Retina (tissue), 1 donor: ENCODE measurements around the gene GALK2.
"Not testable (repeated sequence)": the region's sequence is repeated elsewhere in the genome, so short reads cannot be mapped to it uniquely, and the experiment has no call there.

Experiments used
- DNase-seq: peaks from one replicate; pipeline ENCODE4 v3.0.0-alpha.2; 2016

The GALK2 gene

DNA sequence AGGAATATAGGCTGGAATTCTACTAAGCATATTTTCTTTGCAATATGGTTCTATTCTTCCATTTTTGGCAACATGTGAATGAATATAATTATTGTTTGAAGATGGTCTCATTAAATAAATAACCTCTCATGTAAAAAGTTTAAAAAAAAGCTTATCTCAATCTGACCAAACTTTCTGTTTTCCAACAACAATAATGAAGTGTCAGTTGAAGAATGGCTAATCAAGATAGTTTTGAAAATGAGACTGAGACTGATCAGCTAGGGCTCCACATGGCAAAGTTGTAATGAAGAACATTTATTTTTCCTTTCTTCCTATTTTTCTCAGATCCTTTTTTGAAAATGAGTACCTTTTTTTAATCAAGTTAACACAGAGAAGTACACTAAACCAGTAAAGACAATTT lies 117.4 kb downstream of the GALK2 start:
- DNase-seq = no peak

DNA sequence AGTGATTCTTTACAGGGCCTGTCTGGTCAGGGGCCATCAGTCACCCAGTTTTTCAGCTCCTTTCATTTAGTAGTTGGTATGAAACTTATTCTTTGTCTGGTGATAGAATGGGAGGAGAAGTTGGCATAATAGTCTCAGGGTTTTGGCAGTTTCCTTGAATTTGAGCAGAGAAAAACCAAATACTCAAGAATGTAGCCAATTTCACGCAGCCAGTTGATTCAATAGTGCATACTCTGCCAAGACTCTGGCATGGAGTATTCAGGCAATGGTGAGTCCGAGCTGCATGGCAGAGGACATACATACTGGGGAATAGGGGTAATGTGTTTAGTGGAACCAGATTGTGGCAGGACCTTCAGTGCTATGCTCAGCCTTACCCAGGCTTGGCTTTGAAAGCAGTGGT lies 118.3 kb downstream of the GALK2 start:
- DNase-seq = no peak

DNA sequence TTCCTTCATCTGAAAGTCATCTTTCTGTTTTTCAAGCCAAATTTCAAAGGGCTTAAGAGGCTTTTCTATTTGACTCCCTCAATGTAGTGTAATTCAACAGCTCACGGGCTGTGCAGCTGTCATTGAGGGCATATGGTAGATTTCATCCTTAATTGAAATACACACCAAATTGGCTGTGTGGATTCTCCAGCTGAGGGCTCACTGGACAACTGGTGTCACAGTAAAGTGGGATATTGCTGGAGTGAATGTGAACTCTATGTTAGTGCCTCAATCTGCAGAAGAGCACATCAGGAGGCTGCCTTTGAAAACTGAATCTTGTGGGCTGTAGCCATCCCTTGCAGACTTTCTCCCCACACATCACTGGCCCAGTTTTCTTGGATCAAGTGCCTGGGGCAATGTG lies 120.1 kb downstream of the GALK2 start:
- DNase-seq = no peak

DNA sequence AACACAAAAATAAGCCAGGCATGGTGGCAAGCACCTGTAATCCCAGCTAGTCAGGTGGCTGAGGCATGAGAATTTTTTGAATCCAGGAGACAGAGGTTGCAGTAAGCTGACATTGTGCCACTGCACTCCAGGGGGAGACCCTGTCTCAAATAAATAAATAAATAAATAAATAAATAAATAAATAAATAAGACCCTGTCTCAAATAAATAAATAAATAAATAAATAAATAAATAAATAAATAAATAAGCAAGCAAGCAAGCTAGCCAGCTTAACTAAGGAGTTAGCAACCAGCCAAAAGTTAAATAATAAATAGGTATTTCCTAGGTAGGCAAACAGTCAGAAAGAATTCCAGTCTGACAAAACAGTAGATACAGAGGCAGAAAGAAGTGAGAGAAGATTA lies 123.9 kb downstream of the GALK2 start:
- no peak for DNase-seq

DNA sequence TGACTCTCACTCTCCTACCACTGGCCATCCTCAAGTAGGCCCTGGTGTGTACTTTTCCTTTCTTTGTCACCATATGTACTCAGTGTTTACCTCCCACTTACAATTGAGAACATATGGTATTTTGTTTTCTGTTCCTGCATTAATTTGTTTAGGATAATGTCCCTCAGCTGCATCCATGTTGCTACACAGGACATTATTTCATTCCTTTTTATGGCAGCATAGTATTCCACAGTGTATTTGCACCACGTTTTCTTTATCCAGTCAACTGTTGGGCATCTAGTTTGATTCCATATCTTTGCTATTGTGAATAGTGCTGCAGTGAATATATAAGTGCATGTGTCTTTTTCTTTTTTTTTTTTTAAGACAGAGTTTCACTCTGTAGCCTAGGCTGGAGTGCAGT lies 126.2 kb downstream of the GALK2 start:
- no peak for DNase-seq

DNA sequence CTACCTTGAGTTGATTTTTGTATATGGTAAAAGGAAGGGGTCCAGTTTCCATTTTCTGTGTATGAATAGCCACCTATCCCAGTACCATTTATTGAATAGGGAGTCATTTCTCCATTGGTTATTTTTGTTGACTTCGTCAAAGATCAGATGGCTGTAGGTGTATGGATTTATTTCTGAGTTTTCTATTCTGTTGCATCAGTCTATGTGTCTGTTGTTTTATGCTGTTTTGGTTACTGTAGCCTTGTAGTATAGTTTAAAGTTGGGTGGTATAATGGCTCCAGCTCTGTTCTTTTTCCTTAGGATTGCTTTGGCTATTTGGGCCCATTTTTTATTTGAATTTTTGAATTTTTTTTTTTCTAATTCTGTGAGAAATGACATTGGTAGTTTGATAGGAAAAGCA lies 127.5 kb downstream of the GALK2 start:
- DNase-seq = no peak

DNA sequence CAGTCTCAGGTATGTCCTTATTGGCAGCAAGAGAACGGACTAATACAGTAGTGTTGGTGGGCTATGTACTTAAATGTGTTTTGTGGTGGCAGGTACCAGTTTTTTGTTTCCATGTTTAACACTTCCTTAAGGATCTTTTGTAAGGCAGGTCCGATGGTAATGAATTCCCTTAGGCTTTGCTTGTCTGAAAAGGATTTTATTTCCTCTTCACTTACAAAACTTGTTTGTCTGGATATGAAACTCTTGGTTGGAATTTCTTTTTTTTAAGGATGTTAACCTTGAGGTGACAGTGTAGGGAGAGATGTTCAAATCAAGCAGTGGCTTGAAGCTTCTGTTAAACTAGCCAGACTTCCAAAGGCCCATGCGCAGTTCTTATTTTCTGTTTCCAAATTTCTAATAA lies 130.8 kb downstream of the GALK2 start:
- DNase-seq = no peak

DNA sequence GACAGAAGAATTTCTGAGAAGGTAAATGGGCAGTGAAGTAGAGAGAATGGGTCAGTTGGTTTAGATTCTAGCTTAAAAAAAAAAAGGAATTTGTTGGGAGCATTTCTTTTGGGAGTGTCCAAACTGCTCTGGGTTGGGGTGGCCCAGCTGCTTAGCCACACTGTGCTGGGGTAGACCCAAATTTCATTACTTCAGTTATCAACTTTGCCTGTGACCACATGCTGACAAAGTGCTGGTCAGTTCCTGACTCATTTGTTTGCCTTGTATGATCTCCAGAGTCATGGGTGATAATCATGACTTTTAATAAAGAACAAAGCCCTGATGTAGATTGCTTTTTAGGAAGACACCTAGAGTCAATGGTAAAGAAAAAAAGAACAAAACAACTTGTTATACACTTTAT lies 131.5 kb downstream of the GALK2 start:
- DNase-seq = no peak

DNA sequence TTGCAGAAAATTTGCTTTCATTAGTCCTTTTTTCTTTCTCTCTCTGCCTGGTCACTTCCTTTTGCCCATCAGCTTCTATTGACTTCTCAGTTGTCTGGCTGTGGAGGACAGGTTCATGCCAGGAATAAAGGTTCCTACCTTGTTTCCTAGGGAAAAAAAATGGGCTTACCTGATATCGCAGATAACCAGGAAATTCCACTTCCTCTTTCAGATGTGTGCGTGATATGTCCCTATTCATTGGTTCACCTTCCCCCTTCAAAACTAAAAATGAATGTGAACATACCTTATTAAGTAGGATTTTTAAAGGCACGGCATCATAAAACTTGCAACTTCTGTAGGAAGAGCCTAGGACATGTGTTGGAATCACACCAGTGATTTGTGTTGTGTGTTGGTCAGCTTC lies 133.0 kb downstream of the GALK2 start:
- DNase-seq = no peak

DNA sequence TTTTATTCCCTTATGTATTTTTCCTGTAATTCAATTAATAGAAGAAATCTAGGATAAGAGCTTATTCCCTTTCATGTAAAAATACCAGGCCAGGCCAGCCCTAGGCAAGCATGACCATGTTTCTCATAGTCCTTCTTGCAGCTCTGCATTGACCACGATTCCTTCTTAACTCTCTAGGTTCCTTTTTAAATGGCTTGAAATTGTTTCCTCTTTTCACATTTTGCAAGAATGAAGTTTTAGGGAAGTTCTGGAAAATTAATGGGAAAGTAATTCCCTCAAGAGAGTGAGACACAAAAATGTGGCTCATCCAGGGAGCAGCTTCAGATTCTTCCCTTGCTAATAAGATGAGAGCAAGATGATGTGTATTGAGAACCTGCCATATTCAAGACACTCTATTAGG lies 136.5 kb downstream of the GALK2 start:
- DNase-seq = no peak

DNA sequence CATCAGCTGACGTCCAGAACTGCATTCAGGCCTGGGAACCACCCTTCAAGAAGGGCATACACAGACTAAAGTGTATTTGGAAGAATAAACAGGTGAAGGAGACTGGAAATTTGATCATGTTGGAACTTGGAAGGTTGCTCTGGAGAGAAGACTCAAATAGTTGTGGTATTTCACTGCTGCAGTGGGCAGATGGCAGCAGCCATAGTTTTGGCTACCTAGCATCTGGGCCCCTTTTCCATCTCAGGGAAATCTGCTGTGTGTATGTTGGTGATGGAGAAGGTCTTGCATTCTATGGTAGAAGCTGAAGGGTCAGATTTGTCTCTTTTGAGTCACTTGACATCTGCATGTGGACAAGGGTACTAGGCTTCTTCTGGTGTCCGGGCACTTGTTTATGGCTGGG lies 138.6 kb downstream of the GALK2 start:
- no peak for DNase-seq

DNA sequence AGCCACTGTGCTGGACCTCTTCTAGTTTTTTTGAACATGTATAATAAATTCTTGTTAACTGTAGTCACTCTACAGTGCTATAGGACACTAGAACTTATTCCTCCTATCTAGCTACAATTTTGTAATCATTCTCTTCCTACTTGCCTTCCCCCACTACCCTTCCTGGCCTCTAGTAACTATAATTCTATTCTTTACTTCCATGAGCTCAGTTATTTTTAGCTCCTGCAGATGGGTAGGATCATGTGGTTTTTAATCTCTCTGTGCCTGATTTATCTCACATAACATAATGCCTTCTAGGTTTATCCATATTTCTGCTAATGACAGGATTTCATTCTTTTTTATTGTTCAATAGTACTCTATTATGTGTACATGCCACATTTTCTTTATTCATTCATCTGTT lies 139.8 kb downstream of the GALK2 start:
- no peak for DNase-seq

DNA sequence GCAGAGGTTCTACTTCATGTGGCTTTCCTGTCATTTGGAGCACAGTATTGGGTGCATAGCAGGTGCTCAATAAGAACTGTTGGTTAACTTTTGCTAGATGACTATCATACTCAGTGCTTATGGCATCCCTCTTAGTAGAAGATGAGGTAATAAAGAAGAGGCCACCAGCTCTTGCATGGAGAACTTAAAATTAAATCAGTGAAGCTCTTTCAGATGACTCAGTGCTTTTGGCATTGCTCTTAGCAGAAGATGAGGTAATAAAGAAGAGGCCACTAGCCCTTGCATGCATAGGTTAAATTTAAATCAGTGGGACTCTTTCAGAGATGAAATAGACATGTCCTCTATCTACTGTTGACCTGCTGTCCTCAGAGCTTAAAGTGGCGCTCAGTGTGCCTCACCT lies 143.6 kb downstream of the GALK2 start:
- DNase-seq = no peak

DNA sequence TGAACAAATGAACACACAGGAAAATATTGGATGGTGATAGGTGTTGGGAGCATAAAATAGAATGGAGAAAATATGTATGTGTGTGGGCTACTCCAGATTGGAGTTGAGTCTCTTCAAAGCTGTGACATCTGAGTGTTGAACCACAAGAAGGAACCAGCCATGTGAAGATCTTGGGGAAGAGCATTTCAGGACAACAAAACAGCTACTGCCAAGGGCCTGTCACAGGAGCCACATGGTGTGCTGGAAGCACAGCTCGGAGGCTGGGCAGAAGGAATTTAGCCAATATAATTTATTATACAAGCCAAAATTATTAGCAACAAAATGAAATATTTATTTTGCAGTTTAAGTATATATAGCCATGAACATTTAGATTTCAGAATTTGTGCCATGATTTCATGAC lies 144.7 kb downstream of the GALK2 start:
- DNase-seq = no peak

DNA sequence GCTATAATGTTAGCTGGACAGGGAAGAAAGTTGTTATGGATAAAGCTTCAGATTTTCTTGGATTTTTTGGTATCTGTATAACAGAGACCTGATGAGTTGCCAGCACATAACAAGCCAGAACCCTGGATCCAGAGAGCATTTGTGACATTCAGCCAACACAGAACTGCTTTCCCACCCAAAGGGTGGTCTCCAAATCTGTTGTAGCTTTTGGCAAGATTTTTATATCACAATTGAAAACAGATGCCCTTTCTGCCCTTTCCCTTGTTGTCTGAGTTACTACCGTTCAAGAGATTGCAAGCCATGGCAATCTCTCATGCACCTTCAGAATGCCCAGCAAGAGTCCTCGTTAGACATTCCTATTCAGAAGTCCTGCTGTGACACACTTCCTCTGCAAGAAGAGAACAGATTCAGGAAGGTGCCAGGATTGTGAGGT lies 145.4 kb downstream of the GALK2 start:
- no peak for DNase-seq

DNA sequence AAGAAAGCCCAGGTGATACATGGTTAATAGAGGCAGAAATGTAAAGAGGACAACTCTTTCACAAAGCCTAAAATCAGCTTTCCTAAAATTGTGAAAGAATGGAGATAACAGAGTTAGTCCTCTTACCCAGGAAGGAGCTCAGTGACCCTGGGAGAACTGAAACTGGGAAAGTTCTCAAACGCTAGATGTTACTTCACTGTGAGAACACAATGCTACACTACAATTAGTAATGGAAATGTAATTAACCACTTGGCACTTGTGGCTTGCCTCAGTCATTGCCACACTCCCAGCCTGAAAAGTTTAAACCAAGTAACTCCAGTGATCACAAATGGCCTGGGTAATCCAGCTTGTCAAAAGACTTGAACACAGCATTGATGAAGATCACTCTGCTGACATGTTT lies 150.3 kb downstream of the GALK2 start:
- no peak for DNase-seq

DNA sequence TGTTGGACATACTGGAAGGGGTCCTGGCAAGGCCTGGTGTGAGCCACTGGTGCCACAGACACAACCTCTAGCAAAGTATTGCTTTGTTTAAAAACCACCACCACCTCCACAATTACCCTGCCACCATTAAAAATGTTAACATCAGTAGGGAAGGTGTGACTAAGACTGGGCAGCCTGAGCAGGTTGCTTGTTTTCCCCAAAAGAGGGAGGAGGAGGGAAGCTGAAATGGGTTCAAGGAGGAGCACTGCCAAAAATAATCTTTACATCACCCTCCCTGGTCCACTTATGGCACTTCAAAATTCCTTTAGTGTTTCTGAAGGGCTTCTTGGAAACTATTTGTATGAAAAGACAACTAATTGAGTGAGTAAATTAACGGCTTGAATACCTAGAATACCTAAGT lies 153.2 kb downstream of the GALK2 start:
- DNase-seq = no peak

DNA sequence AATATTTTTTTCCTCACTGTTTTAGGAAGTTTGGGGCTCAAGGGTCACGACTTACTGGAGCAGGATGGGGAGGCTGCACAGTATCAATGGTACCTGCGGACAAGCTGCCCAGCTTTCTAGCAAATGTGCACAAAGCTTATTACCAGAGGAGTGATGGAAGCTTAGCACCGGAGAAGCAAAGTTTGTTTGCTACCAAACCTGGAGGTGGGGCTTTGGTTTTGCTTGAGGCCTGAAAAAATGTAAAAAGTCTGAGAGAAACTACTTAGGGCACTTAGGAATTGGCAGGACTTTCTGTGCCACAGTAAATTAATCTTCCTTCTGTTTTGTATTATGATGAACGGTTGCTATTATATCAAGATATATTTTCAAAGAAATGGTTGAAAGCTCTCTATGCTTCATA lies 157.9 kb downstream of the GALK2 start:
- DNase-seq = no peak

DNA sequence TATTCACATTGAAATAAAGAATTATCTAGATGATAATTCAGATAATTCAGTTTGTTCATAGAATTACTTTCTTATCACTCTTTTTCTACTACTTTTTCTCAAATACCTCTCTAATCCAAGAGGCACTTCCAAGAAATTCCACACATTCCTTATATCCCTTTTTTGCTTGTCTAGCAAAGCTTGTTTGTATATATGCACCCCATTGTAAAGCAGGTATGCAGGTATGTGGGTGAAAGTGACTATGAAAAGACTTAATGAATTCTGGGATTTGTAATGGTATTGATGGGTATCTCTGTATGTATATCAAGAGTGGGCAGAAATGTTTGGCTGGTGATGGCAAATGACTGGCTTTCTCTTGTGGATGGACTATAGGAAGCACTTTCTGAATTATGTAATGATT lies 158.9 kb downstream of the GALK2 start:
- DNase-seq = no peak

DNA sequence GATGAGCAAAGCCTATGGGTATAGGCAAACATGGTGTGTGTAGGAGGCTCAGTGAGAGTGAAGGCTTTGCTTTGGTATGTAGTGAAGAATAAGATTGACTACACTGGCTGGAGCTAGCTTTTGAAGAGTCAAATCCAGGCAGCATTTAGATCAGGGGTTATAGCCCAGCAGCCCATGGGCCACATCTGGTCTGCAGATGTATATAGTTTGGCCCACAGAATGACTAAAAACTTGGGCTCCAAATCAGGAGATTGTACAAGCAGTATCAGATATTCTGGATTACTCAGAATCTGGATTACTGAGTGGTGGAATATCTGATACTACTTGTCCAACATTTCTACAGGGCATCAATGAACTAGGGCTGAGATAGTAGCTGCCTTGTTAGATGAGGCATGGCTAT lies 160.1 kb downstream of the GALK2 start:
- no peak for DNase-seq

DNA sequence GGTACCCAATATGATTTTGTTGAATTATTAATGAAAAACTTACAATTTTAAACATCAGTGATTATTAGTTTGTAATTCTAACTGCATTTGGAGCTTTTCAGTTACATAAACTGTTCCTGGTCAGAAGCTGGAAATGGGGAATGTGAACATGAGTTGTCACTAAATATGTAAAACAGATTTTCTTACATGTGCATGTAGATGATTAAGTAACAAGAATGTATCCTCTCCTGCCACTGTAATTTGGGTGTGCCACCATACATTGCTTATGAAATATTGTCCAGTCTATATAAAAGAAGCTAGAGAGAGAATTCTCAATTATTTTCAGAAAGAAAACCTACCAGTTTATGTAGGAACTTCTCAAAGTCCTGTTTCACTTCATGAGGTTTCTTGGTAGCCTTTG lies 161.4 kb downstream of the GALK2 start:
- no peak for DNase-seq

DNA sequence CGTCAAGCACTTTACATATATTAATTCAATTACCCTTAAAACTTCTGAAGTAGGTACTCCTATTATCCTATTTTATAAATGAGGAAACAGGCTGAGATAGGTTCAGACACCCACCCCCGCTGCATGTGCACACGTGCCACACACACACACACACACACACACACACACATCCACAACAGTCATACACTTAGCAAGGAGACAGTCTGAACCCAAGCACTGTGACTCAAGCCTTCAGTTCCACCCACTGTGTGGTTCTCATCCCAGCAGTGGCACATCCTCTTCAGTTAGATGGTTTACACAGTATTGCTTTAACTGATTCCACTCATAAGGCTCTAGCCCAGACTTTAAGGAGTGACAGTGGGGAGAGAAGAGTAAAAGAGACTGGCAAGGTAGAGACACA lies 161.9 kb downstream of the GALK2 start:
- DNase-seq = no peak

DNA sequence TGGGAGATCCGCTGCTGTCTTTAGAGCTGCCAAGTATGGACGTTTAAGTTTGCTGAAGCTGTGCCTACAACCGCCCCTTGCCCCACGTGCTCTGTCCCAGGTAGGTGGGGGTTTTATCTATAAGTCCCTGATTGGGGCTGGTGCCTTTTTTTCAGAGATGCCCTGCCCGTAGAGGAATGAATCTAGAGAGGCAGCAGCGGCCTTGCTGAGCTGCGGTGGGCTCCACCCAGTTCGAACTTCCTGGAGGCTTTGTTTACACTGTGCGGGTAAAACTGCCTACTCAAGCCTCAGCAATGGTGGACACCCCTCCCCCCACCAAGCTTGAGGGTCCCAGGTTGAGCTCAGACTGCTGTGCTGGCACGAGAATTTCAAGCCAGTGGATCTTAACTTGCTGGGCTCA lies 169.6 kb downstream of the GALK2 start:
- no peak for DNase-seq

DNA sequence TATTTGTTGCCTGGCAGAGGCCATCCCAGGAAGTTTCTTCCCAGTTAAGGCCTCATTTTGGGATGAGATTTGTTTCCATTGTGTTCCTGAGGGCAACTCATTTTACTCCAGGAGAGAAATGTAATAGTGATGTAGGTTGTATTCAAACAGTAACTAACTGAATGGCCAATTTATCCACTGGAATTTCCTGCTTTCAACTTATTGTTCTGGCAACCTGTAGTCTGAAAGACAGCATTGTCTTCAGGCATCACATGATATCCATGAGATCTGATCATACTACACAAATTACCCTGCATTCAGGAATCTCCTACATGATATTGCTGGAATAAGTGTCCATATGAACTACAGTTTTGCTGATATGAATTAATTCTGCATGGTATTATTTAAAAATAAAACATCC lies 173.5 kb downstream of the GALK2 start:
- DNase-seq = no peak

DNA sequence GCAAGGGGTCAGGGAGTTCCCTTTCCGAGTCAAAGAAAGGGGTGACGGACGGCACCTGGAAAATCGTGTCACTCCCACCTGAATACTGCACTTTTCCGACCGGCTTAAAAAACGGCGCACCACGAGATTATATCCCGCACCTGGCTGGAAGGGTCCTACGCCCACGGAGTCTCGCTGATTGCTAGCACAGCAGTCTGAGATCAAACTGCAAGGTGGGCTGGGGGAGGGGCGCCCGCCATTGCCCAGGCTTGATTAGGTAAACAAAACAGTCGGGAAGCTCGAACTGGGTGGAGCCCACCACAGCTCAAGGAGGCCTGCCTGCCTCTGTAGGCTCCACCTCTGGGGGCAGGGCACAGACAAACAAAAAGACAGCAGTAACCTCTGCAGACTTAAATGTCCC lies 184.4 kb downstream of the GALK2 start:
- not testable (repeated sequence) for DNase-seq

DNA sequence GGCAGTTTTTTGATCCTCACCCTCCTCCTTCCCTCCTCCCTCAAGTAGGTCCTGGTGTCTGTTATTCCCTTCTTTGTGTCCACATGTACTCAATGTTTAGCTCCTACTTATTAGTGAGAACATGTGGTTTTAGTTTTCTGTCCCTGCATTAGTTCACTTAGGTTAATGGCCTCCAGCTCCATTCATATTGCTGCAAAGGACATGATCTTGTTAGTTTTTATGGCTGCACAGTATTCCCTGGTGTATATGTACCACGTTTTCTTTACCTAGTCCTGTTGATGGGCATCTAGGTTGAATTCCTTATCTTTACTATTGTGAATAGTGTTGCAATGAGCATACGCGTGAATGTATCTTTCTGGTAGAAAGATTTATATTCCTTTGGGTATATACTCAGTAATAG lies 191.3 kb downstream of the GALK2 start:
- DNase-seq = no peak
